HL-60 (cell line): ENCODE measurements around the gene STN1.

Source experiments
- DNase-seq, 2 experiments: peaks; one replicate each; pipeline ENCODE4 v3.0.0-alpha.2; 2010 to 2020; ENCODE audit warnings: low read depth in 1 of 2, low spot score in 1 of 2
- H3K27ac ChIP-seq: fragments of 250-450 bp; sonication (Bioruptor Pico); replicated peaks from 2 replicates; pipeline ENCODE4 v1.5.1; 2020; ENCODE audit warnings: mild to moderate bottlenecking, moderate library complexity
- H3K27me3 ChIP-seq: fragments of 250-450 bp; sonication (Bioruptor Pico); 2 replicates; pipeline ENCODE4 v1.5.1; 2021; ENCODE audit warnings: mild to moderate bottlenecking, moderate library complexity; ENCODE audit not compliant: insufficient read depth, poor library complexity, severe bottlenecking
- H3K4me3 ChIP-seq: replicated peaks from 2 replicates; pipeline ENCODE4 v1.5.1; 2011; ENCODE audit warnings: mild to moderate bottlenecking, control low read depth, low read length; ENCODE audit not compliant: insufficient read depth
- GABPA ChIP-seq: IDR thresholded peaks from 2 replicates; pipeline ENCODE4 v1.6.1; 2012; ENCODE audit warnings: low read depth
- POLR2AphosphoS5 ChIP-seq: IDR thresholded peaks from 2 replicates; pipeline ENCODE4 v1.6.1; 2012; ENCODE audit warnings: low read depth
- SPI1 ChIP-seq: IDR thresholded peaks from 2 replicates; pipeline ENCODE4 v1.6.1; 2012; ENCODE audit warnings: low read depth, mild to moderate bottlenecking, borderline replicate concordance
- TF ChIP-seq, protein P1 (sequence below): IDR thresholded peaks from one replicate; pipeline ENCODE4 v1.5.1; 2011; ENCODE audit warnings: low read length, control low read depth, inconsistent platforms; ENCODE audit not compliant: insufficient read depth
- TF ChIP-seq, protein P2 (sequence below): IDR thresholded peaks from 2 replicates; pipeline ENCODE4 v1.6.1; 2012; ENCODE audit warnings: low read depth; ENCODE audit not compliant: insufficient replicate concordance

Gene STN1

DNA sequence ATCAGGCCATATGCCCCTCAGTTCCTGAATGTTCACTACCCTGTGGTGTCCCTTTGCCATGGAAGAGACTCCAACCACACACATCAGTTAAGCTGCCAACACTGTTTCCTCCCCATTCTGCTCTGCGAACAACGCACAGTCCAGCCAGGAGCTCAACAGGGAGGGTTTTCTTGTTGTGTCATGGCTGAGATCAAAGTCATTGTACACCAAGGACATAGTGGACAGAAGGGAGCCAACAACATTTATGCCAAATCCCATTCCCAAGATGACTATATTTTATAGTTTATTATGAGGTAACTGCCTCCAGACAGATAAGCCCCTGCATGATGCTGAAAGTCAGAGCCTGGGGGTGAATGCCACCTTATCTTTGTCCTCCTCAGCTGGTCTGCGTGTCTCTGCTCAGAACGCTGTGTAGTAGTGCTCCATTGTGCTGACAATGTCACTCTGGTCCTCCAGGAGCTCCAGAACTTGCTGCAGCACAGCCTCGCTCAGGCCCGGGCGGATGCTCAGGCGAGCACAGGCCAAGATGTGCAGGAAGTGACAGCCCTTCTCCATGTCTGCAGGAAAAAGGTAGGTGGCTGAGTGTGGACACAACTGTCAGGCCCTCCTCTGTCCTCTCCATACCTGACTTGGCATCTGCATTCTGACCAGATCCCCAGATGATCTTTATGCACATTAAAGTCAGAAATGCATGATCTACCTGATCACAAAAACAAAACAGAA lies 35.5 kb downstream of the STN1 start:
- no peak for DNase-seq
- no peak overlapping the region for H3K4me3 ChIP-seq
- no peaks in the 10 kb centered on the region for H3K27me3 ChIP-seq
- TF ChIP-seq GABPA (no peak), SPI1 (no peak)
- TF ChIP-seq, protein P1, sequence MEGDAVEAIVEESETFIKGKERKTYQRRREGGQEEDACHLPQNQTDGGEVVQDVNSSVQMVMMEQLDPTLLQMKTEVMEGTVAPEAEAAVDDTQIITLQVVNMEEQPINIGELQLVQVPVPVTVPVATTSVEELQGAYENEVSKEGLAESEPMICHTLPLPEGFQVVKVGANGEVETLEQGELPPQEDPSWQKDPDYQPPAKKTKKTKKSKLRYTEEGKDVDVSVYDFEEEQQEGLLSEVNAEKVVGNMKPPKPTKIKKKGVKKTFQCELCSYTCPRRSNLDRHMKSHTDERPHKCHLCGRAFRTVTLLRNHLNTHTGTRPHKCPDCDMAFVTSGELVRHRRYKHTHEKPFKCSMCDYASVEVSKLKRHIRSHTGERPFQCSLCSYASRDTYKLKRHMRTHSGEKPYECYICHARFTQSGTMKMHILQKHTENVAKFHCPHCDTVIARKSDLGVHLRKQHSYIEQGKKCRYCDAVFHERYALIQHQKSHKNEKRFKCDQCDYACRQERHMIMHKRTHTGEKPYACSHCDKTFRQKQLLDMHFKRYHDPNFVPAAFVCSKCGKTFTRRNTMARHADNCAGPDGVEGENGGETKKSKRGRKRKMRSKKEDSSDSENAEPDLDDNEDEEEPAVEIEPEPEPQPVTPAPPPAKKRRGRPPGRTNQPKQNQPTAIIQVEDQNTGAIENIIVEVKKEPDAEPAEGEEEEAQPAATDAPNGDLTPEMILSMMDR: no peak
- H3K27ac ChIP-seq: no peak overlapping the region

- H3K4me3 ChIP-seq: no peak overlapping the region
- no peak for DNase-seq
- no peak overlapping the region for H3K27ac ChIP-seq
- TF ChIP-seq, protein P2, sequence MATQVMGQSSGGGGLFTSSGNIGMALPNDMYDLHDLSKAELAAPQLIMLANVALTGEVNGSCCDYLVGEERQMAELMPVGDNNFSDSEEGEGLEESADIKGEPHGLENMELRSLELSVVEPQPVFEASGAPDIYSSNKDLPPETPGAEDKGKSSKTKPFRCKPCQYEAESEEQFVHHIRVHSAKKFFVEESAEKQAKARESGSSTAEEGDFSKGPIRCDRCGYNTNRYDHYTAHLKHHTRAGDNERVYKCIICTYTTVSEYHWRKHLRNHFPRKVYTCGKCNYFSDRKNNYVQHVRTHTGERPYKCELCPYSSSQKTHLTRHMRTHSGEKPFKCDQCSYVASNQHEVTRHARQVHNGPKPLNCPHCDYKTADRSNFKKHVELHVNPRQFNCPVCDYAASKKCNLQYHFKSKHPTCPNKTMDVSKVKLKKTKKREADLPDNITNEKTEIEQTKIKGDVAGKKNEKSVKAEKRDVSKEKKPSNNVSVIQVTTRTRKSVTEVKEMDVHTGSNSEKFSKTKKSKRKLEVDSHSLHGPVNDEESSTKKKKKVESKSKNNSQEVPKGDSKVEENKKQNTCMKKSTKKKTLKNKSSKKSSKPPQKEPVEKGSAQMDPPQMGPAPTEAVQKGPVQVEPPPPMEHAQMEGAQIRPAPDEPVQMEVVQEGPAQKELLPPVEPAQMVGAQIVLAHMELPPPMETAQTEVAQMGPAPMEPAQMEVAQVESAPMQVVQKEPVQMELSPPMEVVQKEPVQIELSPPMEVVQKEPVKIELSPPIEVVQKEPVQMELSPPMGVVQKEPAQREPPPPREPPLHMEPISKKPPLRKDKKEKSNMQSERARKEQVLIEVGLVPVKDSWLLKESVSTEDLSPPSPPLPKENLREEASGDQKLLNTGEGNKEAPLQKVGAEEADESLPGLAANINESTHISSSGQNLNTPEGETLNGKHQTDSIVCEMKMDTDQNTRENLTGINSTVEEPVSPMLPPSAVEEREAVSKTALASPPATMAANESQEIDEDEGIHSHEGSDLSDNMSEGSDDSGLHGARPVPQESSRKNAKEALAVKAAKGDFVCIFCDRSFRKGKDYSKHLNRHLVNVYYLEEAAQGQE: no peak
- no peak for TF ChIP-seq SPI1
- TF ChIP-seq, protein P1: no peak
- no peak for TF ChIP-seq GABPA
- TF ChIP-seq POLR2AphosphoS5: no peak
- H3K27me3 ChIP-seq: no peaks in the 10 kb centered on the region
Observed at GRCh38 chr10:103881416-103882284, 36.3 kb downstream of the STN1 start.

GRCh38 chr10:103879831-103880230 lies 38.2 kb downstream of the STN1 start:
- no peak overlapping the region for H3K27ac ChIP-seq
- TF ChIP-seq GABPA: no peak
- TF ChIP-seq, protein P1: no peak
- TF ChIP-seq, protein P2: no peak
- TF ChIP-seq SPI1: no peak
- no peak for TF ChIP-seq POLR2AphosphoS5
- DNase-seq: no peak
- no peaks in the 10 kb centered on the region for H3K27me3 ChIP-seq
- no peak overlapping the region for H3K4me3 ChIP-seq
